Stimulated activated naive B cell treated with anti-CD40 and anti-IgM and Interleukin-4, amounts not matched to agents 10 μg/mL and 1 μg/mL and 100 μg/mL, for 72 hours (primary cell): Measurements from ENCODE around the gene WDR87.

Experiments
- ATAC-seq, 2 donors: fragments of 150-1000 bp; cut with Tn5 transposase; replicated peaks; 2 replicates each; pipeline ENCODE4 v1.10.0; 2021; ENCODE audit warnings: moderate library complexity in 1 of 2
- DNase-seq: peaks from one replicate; pipeline ENCODE4 v3.0.0; 2021
- H3K27ac Mint-ChIP-seq: one replicate; pipeline ENCODE4 v1.8.0; 2022; ENCODE audit warnings: mild to moderate bottlenecking, mixed read lengths
- H3K27me3 Mint-ChIP-seq, 2 donors: one replicate each; pipeline ENCODE4 v1.8.0; 2022; ENCODE audit warnings: mixed read lengths in 2 of 2
- H3K36me3 Mint-ChIP-seq, 2 donors: one replicate each; pipeline ENCODE4 v1.8.0; 2022; ENCODE audit warnings: mixed read lengths in 2 of 2, mild to moderate bottlenecking in 1 of 2
- H3K4me1 Mint-ChIP-seq, 2 donors: one replicate each; pipeline ENCODE4 v1.8.0; 2022; ENCODE audit warnings: mixed read lengths in 2 of 2, mild to moderate bottlenecking in 1 of 2
- H3K4me3 Mint-ChIP-seq, 2 donors: one replicate each; pipeline ENCODE4 v1.8.0; 2022; ENCODE audit warnings: mild to moderate bottlenecking in 2 of 2, mixed read lengths in 2 of 2, moderate library complexity in 1 of 2
- H3K9me3 Mint-ChIP-seq, 2 donors: one replicate each; pipeline ENCODE4 v1.8.0; 2022; ENCODE audit warnings: mixed read lengths in 2 of 2, mild to moderate bottlenecking in 1 of 2

Gene WDR87

DNA sequence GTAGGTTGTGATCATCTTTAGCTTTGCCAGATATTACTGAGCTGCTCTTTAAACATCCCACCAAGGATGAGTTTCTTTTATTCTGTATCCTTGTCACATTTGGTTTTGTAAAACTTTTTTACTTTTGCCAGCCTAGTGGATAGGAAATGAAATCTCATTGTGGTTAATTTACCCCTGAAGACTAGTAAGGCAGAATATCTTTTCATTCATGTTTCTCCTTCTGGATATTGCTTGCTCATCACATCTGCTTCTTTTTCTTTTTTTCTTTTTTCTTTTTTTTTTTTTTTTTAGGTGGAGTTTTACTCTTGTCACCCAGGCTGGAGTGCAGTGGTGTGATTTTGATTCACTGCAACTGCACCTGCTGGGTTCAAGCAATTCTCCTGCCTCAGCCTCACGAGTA lies 32.0 kb upstream of the WDR87 start:
- H3K27me3 Mint-ChIP-seq: no peaks in the 10 kb centered on the region
- ATAC-seq: no peak
- H3K4me3 Mint-ChIP-seq: no peak overlapping the region
- H3K4me1 Mint-ChIP-seq: peaks cover 37 to 67% of the 10 kb centered on the region in 2 donors
- no peak for DNase-seq
- peaks cover 49 to 78% of the 10 kb centered on the region in 2 donors for H3K36me3 Mint-ChIP-seq
- H3K27ac Mint-ChIP-seq: peak overlapping the region; percentile 20
- peaks cover 0 to 2% of the 10 kb centered on the region in 2 donors for H3K9me3 Mint-ChIP-seq

DNA sequence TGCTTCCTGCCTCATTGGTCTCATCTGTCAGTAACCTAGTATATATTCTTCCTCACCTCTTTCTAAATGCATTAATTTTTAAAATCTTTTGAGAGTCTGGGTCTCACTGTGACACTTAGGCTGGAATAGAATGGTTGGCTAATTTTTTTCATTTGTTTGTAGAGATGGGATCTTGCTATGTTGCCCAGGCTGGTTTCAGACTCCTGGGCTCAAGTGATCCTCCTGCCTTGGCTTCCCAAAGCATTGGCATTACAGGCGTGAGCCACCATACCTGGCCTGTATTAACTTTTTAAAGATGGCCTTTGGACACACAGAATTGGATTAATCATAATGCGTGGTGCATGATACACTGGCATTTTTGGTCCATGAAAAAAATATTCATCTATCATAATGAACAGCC lies 30.5 kb upstream of the WDR87 start:
- no peak overlapping the region for H3K4me3 Mint-ChIP-seq
- no peaks in the 10 kb centered on the region for H3K27me3 Mint-ChIP-seq
- no peak overlapping the region for H3K27ac Mint-ChIP-seq
- ATAC-seq (no peak), DNase-seq (no peak)
- peaks cover 0 to 2% of the 10 kb centered on the region in 2 donors for H3K9me3 Mint-ChIP-seq
- peaks cover 39 to 67% of the 10 kb centered on the region in 2 donors for H3K4me1 Mint-ChIP-seq
- H3K36me3 Mint-ChIP-seq: peaks cover 47 to 69% of the 10 kb centered on the region in 2 donors

DNA sequence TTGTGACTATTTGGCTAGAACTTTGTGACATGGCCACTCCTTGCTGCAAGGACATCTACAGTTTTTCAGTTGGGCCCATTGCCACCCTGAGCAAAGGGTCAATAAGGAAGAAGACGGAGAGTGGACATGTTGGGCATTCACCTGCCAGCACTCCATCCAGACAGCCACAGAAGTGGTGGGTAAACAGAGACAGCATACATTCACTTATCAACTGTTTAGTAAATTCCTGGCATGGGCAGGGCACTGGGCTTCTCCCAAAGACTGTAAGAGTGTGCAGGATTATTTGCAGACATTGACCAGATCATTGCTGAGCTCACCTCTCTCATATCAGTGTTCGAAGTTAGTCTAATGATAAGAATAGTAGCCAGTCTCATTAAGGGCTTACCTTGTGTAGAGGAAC lies 29.8 kb upstream of the WDR87 start:
- no peak overlapping the region for H3K4me3 Mint-ChIP-seq
- H3K4me1 Mint-ChIP-seq: peaks cover 41 to 64% of the 10 kb centered on the region in 2 donors
- peaks cover 41 to 64% of the 10 kb centered on the region in 2 donors for H3K36me3 Mint-ChIP-seq

DNA sequence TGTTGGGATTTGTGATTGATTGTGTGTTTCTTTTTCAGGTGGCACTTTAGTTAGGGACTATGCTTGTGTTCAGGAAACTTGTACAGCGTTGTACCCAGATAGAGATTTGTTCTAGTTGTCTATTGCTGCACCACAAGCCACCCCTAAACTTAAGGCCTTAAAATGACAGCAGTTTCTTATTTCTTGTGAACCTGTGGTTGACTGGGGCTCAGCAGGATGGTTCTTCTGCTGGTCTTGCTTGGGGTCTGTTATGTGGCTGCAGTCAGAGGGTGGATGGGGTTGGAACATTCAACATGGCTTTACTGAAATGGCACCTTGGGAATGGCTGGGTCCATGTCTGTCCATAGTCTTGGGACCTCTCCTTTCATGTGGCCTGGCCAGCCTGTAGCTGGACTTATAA lies 28.9 kb upstream of the WDR87 start:
- ATAC-seq (no peak), DNase-seq (no peak)
- Mint-ChIP-seq H3K27me3 (no peaks in the 10 kb centered on the region), H3K27ac (peak overlapping the region; percentile 14), H3K9me3 (peaks cover 0 to 2% of the 10 kb centered on the region in 2 donors), H3K4me1 (peaks cover 42 to 67% of the 10 kb centered on the region in 2 donors), H3K4me3 (no peak overlapping the region), H3K36me3 (peaks cover 36 to 60% of the 10 kb centered on the region in 2 donors)

More for the DNA sequence above, 29.8 kb upstream of the WDR87 start:
- no peak for ATAC-seq
- Mint-ChIP-seq H3K27me3 (no peaks in the 10 kb centered on the region), H3K27ac (no peak overlapping the region), H3K9me3 (peaks cover 0 to 2% of the 10 kb centered on the region in 2 donors)
- no peak for DNase-seq

DNA sequence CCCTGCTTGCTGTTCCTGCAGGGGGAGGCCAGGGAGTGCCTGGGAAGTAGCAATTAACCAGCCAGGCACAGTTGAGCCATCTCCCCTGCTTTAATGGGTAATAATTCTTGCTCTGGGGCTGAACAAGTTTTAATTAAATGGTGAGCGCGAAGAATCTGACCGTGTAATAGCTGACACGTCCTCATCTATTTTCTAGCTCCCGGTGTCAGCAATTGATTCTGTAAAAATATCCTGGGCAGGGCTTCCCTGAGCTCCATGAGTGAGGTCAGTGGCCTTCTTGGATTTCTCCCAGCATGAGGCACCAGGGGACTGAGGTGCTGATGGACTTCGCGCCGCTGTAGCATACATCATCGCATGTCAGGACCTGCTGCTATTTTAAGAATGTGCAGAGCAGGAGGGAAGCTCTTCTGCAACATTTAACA lies 27.6 kb upstream of the WDR87 start:
- Mint-ChIP-seq H3K9me3 (peaks cover 0 to 2% of the 10 kb centered on the region in 2 donors), H3K36me3 (peaks cover 31 to 55% of the 10 kb centered on the region in 2 donors), H3K4me3 (no peak overlapping the region), H3K27me3 (no peaks in the 10 kb centered on the region), H3K4me1 (peaks cover 45 to 67% of the 10 kb centered on the region in 2 donors), H3K27ac (peak overlapping the region; percentile 95)
- ATAC-seq: no peak
- DNase-seq: no peak

DNA sequence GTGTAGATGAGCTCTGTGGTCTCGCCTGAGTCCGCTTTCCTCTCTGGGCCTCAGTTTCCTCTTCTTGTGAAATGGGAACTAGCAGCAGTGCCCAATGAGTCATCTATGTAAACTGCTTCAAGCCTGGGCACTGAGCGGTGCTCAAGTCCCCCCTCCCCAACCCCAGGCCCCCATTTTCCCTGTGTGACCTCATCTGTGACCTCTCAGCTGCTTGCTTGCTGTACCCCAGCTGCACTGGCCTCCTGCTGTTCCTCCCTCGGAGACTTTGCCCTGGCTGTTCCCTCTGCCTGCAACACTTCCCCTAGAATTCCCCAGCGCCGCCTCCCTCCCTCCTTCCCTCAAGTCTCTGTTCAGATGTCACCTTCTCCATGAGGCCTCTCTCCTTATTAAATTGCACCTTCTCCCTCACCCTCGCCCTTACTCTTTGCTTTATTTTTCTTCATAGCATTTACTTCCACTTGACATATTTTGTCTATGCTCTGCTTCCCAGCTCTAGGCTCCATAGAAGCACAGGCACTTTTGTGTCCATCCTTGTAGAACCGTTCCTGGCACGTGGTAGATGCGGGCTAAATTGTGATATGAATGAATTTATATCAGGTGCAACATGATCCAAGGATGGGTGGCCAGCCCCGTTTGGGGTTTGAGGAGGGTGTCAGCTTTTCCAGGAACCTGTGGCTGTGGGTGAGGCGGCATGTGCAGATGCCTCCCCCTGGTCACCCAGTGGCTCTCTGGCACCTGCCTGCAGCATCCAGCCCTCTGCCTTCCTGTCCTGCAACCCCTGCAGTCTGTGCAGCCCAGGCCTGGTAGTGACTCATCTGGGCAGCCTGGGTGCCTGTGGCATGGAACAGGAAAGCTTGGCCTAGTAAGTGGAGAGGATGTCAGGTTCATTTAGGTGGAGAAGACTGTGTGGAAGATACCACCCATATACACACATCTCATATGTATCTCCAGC lies 26.9 kb upstream of the WDR87 start:
- Mint-ChIP-seq H3K9me3 (peaks cover 0 to 2% of the 10 kb centered on the region in 2 donors), H3K36me3 (peaks cover 31 to 55% of the 10 kb centered on the region in 2 donors), H3K27me3 (no peaks in the 10 kb centered on the region), H3K27ac (peak overlapping the region; percentile 95), H3K4me3 (peak overlapping the region; percentile 61 to 87), H3K4me1 (peaks cover 46 to 67% of the 10 kb centered on the region in 2 donors)
- DNase-seq (no peak), ATAC-seq (peak in 1 of 2 donors; percentile 11)

DNA sequence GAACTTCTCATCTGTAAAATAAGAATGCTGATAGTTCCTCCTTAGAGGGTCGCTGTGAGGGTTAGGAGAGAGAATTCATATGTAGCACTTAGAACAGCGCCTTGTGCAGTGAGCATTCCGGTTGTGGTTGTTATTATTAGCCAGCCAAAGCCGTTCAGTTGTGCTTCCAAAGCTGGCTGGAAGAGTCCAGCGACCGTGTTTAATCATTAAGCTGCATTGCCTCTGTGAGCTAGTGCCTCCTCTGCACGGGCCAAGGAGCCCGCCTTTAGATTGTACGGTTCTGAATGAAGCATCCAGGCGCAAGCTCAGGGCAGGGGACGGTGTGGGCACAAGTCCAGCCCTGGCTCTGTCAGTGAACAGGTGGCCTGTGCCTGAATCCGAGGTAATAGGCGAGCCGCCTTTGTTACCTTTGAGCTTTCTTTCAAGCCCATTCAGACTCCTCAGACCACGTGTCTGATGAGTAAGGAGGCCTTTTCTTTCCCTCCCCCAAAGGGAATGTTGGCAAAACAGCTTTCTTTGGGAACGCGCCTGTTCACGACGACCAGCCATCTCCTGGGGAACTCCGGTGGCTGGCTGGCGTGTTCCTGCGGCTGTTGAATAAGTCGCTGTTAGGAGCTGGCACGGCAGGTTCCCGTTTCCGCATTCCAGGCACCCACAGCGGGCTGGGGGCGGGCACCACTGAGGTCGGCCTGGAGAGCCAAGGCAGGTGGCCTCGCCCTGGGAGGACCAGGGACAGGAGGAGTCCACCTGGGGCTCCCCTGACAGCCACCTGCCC lies 25.7 kb upstream of the WDR87 start:
- Mint-ChIP-seq H3K4me3 (peak overlapping the region; percentile 61 to 87), H3K9me3 (peaks cover 0 to 2% of the 10 kb centered on the region in 2 donors), H3K4me1 (peaks cover 51 to 72% of the 10 kb centered on the region in 2 donors), H3K36me3 (peaks cover 33 to 56% of the 10 kb centered on the region in 2 donors), H3K27ac (peak overlapping the region; percentile 95), H3K27me3 (no peaks in the 10 kb centered on the region)
- DNase-seq (peak; percentile 54), ATAC-seq (peak; percentile 51 to 53)

DNA sequence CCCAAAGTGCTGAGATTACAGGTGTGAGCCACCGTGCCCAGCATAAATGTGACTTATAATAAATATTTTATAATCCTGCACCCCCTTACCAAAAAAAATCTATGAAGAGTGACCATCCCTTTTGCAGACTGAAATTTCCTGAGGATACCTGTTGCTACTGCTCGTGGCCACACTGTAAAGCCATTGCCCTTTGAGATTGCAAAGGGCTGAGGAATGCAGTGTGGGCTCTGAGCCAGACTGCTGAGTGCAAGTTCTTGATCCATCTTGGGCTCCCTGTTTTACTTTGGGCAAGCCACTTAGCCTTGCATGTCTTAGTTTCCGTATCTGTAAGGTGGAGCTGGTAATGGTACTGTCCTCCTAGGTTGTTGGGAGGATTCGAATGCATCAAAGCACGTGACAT lies 24.0 kb upstream of the WDR87 start:
- DNase-seq (no peak), ATAC-seq (no peak)
- Mint-ChIP-seq H3K27me3 (no peaks in the 10 kb centered on the region), H3K4me1 (peaks cover 59 to 83% of the 10 kb centered on the region in 2 donors), H3K9me3 (peaks cover 0 to under 1% of the 10 kb centered on the region in 2 donors), H3K27ac (peak overlapping the region; percentile 42), H3K4me3 (no peak overlapping the region), H3K36me3 (peaks cover 36 to 55% of the 10 kb centered on the region in 2 donors)

DNA sequence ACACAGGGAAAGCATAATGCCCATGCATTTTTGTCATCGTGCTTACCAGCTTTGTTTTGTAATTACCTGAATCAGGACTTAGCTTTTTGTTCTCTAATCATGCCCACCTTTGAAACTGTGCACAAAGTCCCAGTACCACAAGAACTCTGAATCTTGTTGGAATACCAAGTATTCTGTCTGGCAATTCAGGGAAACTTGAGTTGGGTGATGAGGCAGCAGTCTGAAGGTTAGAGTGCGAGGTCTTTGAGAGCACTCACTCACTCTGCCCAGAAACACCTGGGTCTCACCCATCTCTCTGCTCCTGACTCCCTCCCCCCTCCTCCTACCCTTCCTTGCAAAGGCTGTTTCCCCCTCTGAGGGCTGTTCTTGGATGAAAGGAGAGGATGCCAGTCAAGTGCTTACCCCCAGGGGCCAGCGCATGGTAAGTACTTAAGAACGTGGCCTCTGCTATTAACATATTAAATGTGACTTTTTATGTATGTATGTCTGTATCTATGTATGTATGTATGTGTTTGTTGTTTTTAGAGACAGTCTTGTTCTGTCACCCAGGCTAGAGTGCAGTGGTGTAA lies 23.0 kb upstream of the WDR87 start:
- H3K4me1 Mint-ChIP-seq: peaks cover 63 to 92% of the 10 kb centered on the region in 2 donors
- ATAC-seq (no peak), DNase-seq (no peak)
- peaks cover 0 to 4% of the 10 kb centered on the region in 2 donors for H3K9me3 Mint-ChIP-seq
- peaks cover 36 to 51% of the 10 kb centered on the region in 2 donors for H3K36me3 Mint-ChIP-seq
- no peaks in the 10 kb centered on the region for H3K27me3 Mint-ChIP-seq
- H3K4me3 Mint-ChIP-seq: no peak overlapping the region
- peak overlapping the region; percentile 31 for H3K27ac Mint-ChIP-seq

DNA sequence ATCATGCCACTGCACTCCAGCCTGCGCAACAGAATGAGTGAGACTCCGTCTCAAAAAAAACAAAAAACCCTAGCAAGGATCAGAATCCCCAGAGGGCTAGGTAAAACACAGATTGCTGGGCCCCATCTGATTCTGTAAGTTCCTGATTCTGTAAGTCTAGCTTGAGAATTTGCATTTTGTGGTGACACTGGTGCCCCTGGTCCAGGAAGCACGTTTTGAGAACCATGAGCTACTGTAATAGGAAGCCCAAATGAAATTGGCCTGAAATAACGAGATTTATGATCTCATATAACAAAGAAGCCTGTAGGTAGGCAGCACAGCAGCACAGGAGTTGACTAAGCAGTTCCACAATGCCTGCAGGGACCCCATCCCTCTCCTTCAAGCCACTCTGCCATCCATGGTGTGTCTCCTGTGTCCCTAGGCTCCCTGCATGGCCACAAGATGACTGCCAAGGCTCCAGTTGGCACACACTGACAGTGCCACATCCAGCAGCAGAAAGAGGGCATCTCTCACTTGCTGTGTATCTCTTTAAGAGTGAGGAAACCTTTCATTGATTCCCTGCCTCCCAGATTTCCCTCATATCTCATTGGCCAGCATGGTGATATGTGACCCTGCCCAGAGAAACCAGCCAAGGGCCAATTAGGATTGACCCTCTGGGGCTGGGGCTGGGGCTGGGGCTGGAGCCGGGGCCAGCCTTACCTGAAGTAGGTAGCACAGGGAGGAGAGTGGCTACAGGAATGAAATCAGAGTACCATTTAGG lies 22.3 kb upstream of the WDR87 start:
- peaks cover 0 to 4% of the 10 kb centered on the region in 2 donors for H3K9me3 Mint-ChIP-seq
- peaks cover 59 to 92% of the 10 kb centered on the region in 2 donors for H3K4me1 Mint-ChIP-seq
- peak; percentile 88 to 89 for ATAC-seq
- H3K4me3 Mint-ChIP-seq: peak overlapping the region; percentile 35 to 48
- peak; percentile 71 for DNase-seq
- H3K36me3 Mint-ChIP-seq: peaks cover 30 to 44% of the 10 kb centered on the region in 2 donors
- no peaks in the 10 kb centered on the region for H3K27me3 Mint-ChIP-seq
- H3K27ac Mint-ChIP-seq: peak overlapping the region; percentile 93

DNA sequence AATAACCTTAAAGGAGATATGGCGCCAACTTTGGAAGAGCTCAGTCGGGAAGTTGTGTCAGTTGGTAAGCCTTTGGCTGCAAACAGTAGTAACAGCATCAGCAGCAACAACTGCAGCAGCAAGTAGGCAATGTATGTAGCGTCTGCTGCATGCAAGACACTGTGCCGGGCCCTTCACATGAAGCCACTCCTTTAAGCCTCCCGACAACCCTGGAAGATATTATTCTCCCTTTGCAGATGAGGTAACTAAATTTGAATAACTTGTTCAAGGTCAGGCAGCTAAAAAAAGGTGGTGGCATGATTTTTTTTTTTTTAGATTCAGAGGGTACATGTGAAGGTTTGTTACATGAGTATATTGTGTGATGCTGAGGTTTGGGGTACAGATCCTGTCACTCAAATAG lies 20.3 kb upstream of the WDR87 start:
- Mint-ChIP-seq H3K4me3 (peak overlapping the region in 1 of 2 donors; percentile 28), H3K27me3 (no peaks in the 10 kb centered on the region), H3K27ac (peak overlapping the region; percentile 82), H3K9me3 (peaks cover 0 to 4% of the 10 kb centered on the region in 2 donors), H3K36me3 (peaks cover 33 to 43% of the 10 kb centered on the region in 2 donors), H3K4me1 (peaks cover 49 to 89% of the 10 kb centered on the region in 2 donors)
- DNase-seq (no peak), ATAC-seq (no peak)

DNA sequence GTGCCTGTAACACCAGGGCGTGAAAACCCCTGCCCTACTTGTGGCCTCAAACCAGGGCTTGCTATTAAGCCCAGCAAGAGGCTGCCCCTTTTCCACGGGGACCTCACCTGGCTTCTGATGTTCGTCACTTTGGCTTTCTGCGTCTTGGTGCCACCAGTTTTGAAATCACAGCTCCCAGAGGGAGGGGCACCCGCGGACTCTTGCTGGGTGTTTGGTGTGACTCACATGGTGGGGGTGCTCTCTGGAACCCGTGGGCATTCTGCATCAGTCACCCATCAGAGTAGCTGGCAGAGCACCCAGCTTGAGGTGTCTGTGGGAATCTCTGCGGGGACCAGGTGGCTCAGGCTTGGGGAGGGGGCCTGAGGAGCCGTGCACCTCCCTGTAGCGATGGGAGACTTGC lies 19.9 kb upstream of the WDR87 start:
- Mint-ChIP-seq H3K27ac (peak overlapping the region; percentile 82), H3K36me3 (peaks cover 37 to 47% of the 10 kb centered on the region in 2 donors), H3K4me3 (peak overlapping the region; percentile 2 to 28), H3K9me3 (peaks cover 0 to 4% of the 10 kb centered on the region in 2 donors), H3K4me1 (peaks cover 51 to 92% of the 10 kb centered on the region in 2 donors), H3K27me3 (no peaks in the 10 kb centered on the region)
- ATAC-seq (no peak), DNase-seq (no peak)

DNA sequence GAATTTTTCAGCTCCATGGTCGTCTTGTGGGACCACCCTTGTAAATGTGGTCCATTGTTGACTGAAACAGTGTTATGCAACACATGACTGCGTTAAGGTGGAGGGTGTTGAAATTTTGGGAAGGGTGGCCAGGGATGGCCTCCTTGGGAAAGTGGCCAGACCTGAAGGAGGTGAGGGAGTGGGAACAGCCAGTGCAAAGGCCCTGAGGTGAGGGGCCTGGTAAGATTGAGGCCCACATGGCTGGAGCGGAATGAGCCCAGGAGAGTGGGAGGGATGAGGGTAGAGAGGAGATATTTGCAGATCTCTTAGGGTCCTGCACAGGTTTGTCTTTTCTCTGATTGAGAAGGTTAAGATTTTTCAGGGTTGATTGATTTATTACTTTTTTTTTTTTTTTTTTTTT lies 18.8 kb upstream of the WDR87 start:
- Mint-ChIP-seq H3K27me3 (no peaks in the 10 kb centered on the region), H3K4me3 (peak overlapping the region in 1 of 2 donors; percentile 47), H3K4me1 (peaks cover 55 to 92% of the 10 kb centered on the region in 2 donors), H3K27ac (peak overlapping the region; percentile 91), H3K9me3 (peaks cover 0 to 4% of the 10 kb centered on the region in 2 donors), H3K36me3 (peaks cover 45 to 49% of the 10 kb centered on the region in 2 donors)
- ATAC-seq: no peak
- no peak for DNase-seq
